Measurements from ENCODE around the gene NFIX. TPM values are rescaled to one million over a fixed set of nuclear protein-coding genes. Genes with fewer than 3 reads are reported as not detected.

The NFIX gene
- total and polyA plus RNA-seq, 9 of the 15 experiments (the other 6 are each of a cell fraction or from before 2014, with no cell fraction given): 0.28 to 26.8 (median 5.4) TPM

GRCh38 chr19:12945479-12946091, 49.7 kb upstream of the NFIX start, which contains the start of gene RAD23A (continued):
- TF ChIP-seq, protein P1, sequence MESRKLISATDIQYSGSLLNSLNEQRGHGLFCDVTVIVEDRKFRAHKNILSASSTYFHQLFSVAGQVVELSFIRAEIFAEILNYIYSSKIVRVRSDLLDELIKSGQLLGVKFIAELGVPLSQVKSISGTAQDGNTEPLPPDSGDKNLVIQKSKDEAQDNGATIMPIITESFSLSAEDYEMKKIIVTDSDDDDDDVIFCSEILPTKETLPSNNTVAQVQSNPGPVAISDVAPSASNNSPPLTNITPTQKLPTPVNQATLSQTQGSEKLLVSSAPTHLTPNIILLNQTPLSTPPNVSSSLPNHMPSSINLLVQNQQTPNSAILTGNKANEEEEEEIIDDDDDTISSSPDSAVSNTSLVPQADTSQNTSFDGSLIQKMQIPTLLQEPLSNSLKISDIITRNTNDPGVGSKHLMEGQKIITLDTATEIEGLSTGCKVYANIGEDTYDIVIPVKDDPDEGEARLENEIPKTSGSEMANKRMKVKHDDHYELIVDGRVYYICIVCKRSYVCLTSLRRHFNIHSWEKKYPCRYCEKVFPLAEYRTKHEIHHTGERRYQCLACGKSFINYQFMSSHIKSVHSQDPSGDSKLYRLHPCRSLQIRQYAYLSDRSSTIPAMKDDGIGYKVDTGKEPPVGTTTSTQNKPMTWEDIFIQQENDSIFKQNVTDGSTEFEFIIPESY (CRISPR knock-in tag; IDR thresholded peaks at IDR 0.05): peak; percentile 97
- TF ChIP-seq ZBTB12 (CRISPR knock-in tag; IDR thresholded peaks at IDR 0.05) (peak; percentile 98), RFX5 (IDR thresholded peaks at IDR 0.05; ENCODE audit: low read depth, low read length) (peak; percentile 72; the same call in 1 of the 2 replicates), BDP1 (IDR thresholded peaks at IDR 0.05; ENCODE audit: insufficient read depth, insufficient read length) (no peak), HDAC2 (IDR thresholded peaks at IDR 0.05) (no peak), MTA3 (IDR thresholded peaks at IDR 0.05; ENCODE audit: borderline replicate concordance) (peak; percentile 99), SAP30 (IDR thresholded peaks at IDR 0.05; ENCODE audit: borderline replicate concordance, insufficient read depth, low read depth, low read length, poor library complexity, severe bottlenecking) (no peak), POLR3G (IDR thresholded peaks at IDR 0.05; ENCODE audit: extremely low read depth, insufficient read length, insufficient replicate concordance) (no peak), ARNT (IDR thresholded peaks at IDR 0.05) (0 out of 4 replicates have a peak, but pooled peaks of 1 of the 2 experiments have one; percentile 16), YY1 (IDR thresholded peaks at IDR 0.05; ENCODE audit: borderline replicate concordance in 1 of 3, control insufficient read depth in 1 of 3, extremely low read depth in 1 of 3, insufficient read depth in 3 of 3, insufficient read length in 1 of 3, insufficient replicate concordance in 2 of 3, low read depth in 1 of 3, low read length in 2 of 3) (peak; percentile 95 to 99 (median 98)), TFE3 (CRISPR knock-in tag; IDR thresholded peaks at IDR 0.05) (peak; percentile 98)
- TF ChIP-seq, protein P2, sequence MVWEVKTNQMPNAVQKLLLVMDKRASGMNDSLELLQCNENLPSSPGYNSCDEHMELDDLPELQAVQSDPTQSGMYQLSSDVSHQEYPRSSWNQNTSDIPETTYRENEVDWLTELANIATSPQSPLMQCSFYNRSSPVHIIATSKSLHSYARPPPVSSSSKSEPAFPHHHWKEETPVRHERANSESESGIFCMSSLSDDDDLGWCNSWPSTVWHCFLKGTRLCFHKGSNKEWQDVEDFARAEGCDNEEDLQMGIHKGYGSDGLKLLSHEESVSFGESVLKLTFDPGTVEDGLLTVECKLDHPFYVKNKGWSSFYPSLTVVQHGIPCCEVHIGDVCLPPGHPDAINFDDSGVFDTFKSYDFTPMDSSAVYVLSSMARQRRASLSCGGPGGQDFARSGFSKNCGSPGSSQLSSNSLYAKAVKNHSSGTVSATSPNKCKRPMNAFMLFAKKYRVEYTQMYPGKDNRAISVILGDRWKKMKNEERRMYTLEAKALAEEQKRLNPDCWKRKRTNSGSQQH (CRISPR knock-in tag; IDR thresholded peaks at IDR 0.05): no peak
- TF ChIP-seq, protein P3, sequence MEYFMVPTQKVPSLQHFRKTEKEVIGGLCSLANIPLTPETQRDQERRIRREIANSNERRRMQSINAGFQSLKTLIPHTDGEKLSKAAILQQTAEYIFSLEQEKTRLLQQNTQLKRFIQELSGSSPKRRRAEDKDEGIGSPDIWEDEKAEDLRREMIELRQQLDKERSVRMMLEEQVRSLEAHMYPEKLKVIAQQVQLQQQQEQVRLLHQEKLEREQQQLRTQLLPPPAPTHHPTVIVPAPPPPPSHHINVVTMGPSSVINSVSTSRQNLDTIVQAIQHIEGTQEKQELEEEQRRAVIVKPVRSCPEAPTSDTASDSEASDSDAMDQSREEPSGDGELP (CRISPR knock-in tag; IDR thresholded peaks at IDR 0.05; ENCODE audit: borderline replicate concordance): peak; percentile 90
- TF ChIP-seq, protein P4, sequence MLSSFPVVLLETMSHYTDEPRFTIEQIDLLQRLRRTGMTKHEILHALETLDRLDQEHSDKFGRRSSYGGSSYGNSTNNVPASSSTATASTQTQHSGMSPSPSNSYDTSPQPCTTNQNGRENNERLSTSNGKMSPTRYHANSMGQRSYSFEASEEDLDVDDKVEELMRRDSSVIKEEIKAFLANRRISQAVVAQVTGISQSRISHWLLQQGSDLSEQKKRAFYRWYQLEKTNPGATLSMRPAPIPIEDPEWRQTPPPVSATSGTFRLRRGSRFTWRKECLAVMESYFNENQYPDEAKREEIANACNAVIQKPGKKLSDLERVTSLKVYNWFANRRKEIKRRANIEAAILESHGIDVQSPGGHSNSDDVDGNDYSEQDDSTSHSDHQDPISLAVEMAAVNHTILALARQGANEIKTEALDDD (IDR thresholded peaks at IDR 0.05): no peak
- TF ChIP-seq, protein P5, sequence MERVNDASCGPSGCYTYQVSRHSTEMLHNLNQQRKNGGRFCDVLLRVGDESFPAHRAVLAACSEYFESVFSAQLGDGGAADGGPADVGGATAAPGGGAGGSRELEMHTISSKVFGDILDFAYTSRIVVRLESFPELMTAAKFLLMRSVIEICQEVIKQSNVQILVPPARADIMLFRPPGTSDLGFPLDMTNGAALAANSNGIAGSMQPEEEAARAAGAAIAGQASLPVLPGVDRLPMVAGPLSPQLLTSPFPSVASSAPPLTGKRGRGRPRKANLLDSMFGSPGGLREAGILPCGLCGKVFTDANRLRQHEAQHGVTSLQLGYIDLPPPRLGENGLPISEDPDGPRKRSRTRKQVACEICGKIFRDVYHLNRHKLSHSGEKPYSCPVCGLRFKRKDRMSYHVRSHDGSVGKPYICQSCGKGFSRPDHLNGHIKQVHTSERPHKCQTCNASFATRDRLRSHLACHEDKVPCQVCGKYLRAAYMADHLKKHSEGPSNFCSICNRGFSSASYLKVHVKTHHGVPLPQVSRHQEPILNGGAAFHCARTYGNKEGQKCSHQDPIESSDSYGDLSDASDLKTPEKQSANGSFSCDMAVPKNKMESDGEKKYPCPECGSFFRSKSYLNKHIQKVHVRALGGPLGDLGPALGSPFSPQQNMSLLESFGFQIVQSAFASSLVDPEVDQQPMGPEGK (CRISPR knock-in tag; IDR thresholded peaks at IDR 0.05; ENCODE audit: borderline replicate concordance): no peak
